GM23338 (cell line): ENCODE measurements around the gene THSD7A. TPM values are rescaled to one million over a fixed set of nuclear protein-coding genes. Genes with fewer than 3 reads are reported as not detected.

ENCODE experiments used
- ATAC-seq: fragments of 200-7000 bp; cut with Tn5 transposase; 3 replicates; pipeline ENCODE4 v1.9.1; 2020
- DNase-seq: peaks from one replicate; pipeline ENCODE4 v3.0.0-alpha.2; 2015; ENCODE audit warnings: low spot score
- H2AFZ ChIP-seq: fragments of 200-600 bp; sonication (generic); 2 replicates; pipeline ENCODE4 v1.8.0; 2016; ENCODE audit warnings: antibody characterized with exemption, mild to moderate bottlenecking, moderate library complexity
- H3F3A ChIP-seq: fragments of 200-600 bp; sonication (generic); replicated peaks from 2 replicates; pipeline ENCODE4 v1.8.0; 2017; ENCODE audit warnings: antibody characterized with exemption, mixed run types, low read depth
- H3K27ac ChIP-seq: fragments of 200-600 bp; sonication (generic); 2 replicates; pipeline ENCODE4 v1.6.1; 2016; ENCODE audit warnings: low read depth
- H3K27me3 ChIP-seq: fragments of 200-600 bp; sonication (generic); 2 replicates; pipeline ENCODE4 v1.8.0; 2016; ENCODE audit warnings: mild to moderate bottlenecking, mixed run types, moderate library complexity; ENCODE audit not compliant: insufficient read depth
- H3K36me3 ChIP-seq: fragments of 200-600 bp; sonication (generic); 2 replicates; pipeline ENCODE4 v1.8.0; 2016; ENCODE audit warnings: mild to moderate bottlenecking; ENCODE audit not compliant: insufficient read depth
- H3K4me1 ChIP-seq: fragments of 200-600 bp; sonication (generic); 2 replicates; pipeline ENCODE4 v1.8.0; 2016; ENCODE audit warnings: mild to moderate bottlenecking, moderate library complexity; ENCODE audit not compliant: insufficient read depth
- H3K4me2 ChIP-seq: fragments of 200-600 bp; sonication (generic); 2 replicates; pipeline ENCODE4 v1.7.1; 2017; ENCODE audit warnings: mixed run types
- H3K4me3 ChIP-seq: fragments of 200-600 bp; sonication (generic); 2 replicates; pipeline ENCODE4 v1.6.1; 2016; ENCODE audit warnings: mixed run types
- H3K79me2 ChIP-seq: fragments of 200-600 bp; sonication (generic); replicated peaks from 2 replicates; pipeline ENCODE4 v1.8.0; 2017; ENCODE audit warnings: mild to moderate bottlenecking; ENCODE audit not compliant: insufficient read depth
- H3K9me2 ChIP-seq: fragments of 200-600 bp; sonication (generic); 2 replicates; pipeline ENCODE4 v1.8.0; 2017; ENCODE audit not compliant: insufficient read depth
- H4K20me1 ChIP-seq: fragments of 200-600 bp; sonication (generic); replicated peaks from 2 replicates; pipeline ENCODE4 v1.8.0; 2017; ENCODE audit warnings: mild to moderate bottlenecking; ENCODE audit not compliant: insufficient read depth
- H3K27ac Mint-ChIP-seq: 2 replicates; pipeline ENCODE4 v1.8.0; 2020; ENCODE audit warnings: inconsistent platforms, mild to moderate bottlenecking, moderate library complexity, mixed read lengths
- H3K27me3 Mint-ChIP-seq: 3 replicates; pipeline ENCODE4 v1.8.0; 2022; ENCODE audit warnings: low read depth, mild to moderate bottlenecking, moderate library complexity, mixed read lengths, inconsistent platforms; ENCODE audit not compliant: insufficient read depth, poor library complexity
- H3K36me3 Mint-ChIP-seq: 3 replicates; pipeline ENCODE4 v1.8.0; 2021; ENCODE audit warnings: low read depth, mild to moderate bottlenecking, inconsistent platforms, moderate library complexity, mixed read lengths
- H3K4me1 Mint-ChIP-seq: 3 replicates; pipeline ENCODE4 v1.8.0; 2020; ENCODE audit warnings: mild to moderate bottlenecking, inconsistent platforms, mixed read lengths
- H3K4me3 Mint-ChIP-seq: 3 replicates; pipeline ENCODE4 v1.8.0; 2021; ENCODE audit warnings: moderate library complexity, mild to moderate bottlenecking, inconsistent platforms, mixed read lengths
- H3K9me3 Mint-ChIP-seq: 3 replicates; pipeline ENCODE4 v1.8.0; 2020; ENCODE audit warnings: moderate library complexity, mild to moderate bottlenecking, inconsistent platforms, mixed read lengths
- EZH2 ChIP-seq: fragments of 200-600 bp; sonication (generic); IDR thresholded peaks from one replicate; pipeline ENCODE4 v1.8.0; 2017; ENCODE audit warnings: antibody characterized with exemption, mild to moderate bottlenecking, low read depth; ENCODE audit not compliant: unreplicated experiment
- EZH2phosphoT487 ChIP-seq: fragments of 200-600 bp; sonication (generic); IDR thresholded peaks from one replicate; pipeline ENCODE4 v1.8.1; 2018; ENCODE audit warnings: antibody characterized with exemption; ENCODE audit not compliant: unreplicated experiment
- NANOG ChIP-seq: IDR thresholded peaks from 2 replicates; pipeline ENCODE4 v1.6.1; 2016; ENCODE audit warnings: antibody characterized with exemption, borderline replicate concordance
- STAT1 ChIP-seq: IDR thresholded peaks from one replicate; pipeline ENCODE4 v1.6.1; 2016; ENCODE audit warnings: antibody characterized with exemption; ENCODE audit not compliant: unreplicated experiment
- ZNF114 ChIP-seq: fragments of 250-450 bp; sonication (Bioruptor Pico); IDR thresholded peaks from 2 replicates; pipeline ENCODE4 v1.5.0; 2020; ENCODE audit warnings: mild to moderate bottlenecking, moderate library complexity
- ZNF331 ChIP-seq: fragments of 250-450 bp; sonication (Bioruptor Pico); IDR thresholded peaks from 2 replicates; pipeline ENCODE4 v1.5.0; 2020; ENCODE audit warnings: low read depth, mild to moderate bottlenecking, moderate library complexity
- polyA plus RNA-seq: library from polyadenylated mRNA; unstranded; fragments of >200 nt; fragmentation: Nextera tagmentation; extraction: Ambion mirVana; gene quantifications from 2 replicates; pipeline ENCODE4 v1.2.1, GENCODE V29; 2016
- total RNA-seq: library from RNA; depleted of rRNA; stranded (reverse); fragments of >200 nt; shearing (Covaris generic); gene quantifications from 2 replicates; pipeline ENCODE4 v1.2.3, GENCODE V29; 2014
- TF ChIP-seq, protein P1 (sequence below): fragments of 250-450 bp; sonication (Bioruptor Pico); IDR thresholded peaks from 2 replicates; pipeline ENCODE4 v1.5.0; 2020; ENCODE audit warnings: mild to moderate bottlenecking, moderate library complexity
- TF ChIP-seq, protein P2 (sequence below): IDR thresholded peaks from one replicate; pipeline ENCODE4 v1.6.1; 2018; ENCODE audit warnings: antibody characterized with exemption; ENCODE audit not compliant: unreplicated experiment
- TF ChIP-seq, protein P3 (sequence below), 2 experiments: fragments of 200-600 bp in 1 of 2; sonication (generic) in 1 of 2; conservative IDR thresholded peaks; 2 replicates each; pipeline versions ENCODE4 v1.5.1 to v1.6.1; 2016 to 2017; ENCODE audit warnings: antibody characterized with exemption in 2 of 2, low read depth in 2 of 2, mild to moderate bottlenecking in 2 of 2, moderate library complexity in 1 of 2
- TF ChIP-seq, protein P4 (sequence below): IDR thresholded peaks from 2 replicates; pipeline ENCODE4 v1.6.1; 2016; ENCODE audit warnings: antibody characterized with exemption

The THSD7A gene
- total and polyA plus RNA-seq, 2 experiments from 2014 or later, result 1.3 to 2.1 TPM

DNA sequence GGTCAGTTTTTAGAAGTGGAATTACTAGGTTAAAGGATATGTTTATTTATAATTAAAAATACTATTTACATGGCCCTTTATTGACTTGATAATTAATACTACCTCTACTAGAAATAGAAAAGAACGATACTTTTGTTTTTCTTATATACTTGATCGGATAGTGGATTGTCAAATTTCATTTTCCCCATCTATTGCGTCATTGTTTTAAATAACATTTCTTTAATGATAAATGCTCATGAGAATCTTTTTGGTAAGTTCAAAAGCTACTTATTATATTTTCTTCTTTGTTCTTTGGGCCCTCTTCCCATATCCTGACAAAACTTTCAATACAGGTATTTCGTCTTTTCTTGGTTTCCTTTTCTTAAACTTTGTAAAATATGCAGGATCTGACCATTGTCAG is 465.9 kb downstream of the THSD7A start:
- ATAC-seq (no peak), DNase-seq (no peak)
- H3K4me1 Mint-ChIP-seq, result peaks cover 20% of the 10 kb centered on the region
- no peak overlapping the region for H3K27ac Mint-ChIP-seq
- Histone ChIP-seq H4K20me1 (no peaks in the 10 kb centered on the region), H3K9me2 (no peaks in the 10 kb centered on the region), H2AFZ (no peak overlapping the region), H3K4me3 (no peak overlapping the region), H3K4me1 (peaks cover 16% of the 10 kb centered on the region), H3K27ac (no peak overlapping the region), H3K36me3 (no peaks in the 10 kb centered on the region), H3K79me2 (no peaks in the 10 kb centered on the region), H3F3A (no peaks in the 10 kb centered on the region), H3K27me3 (no peaks in the 10 kb centered on the region), H3K4me2 (no peak overlapping the region)
- no peak overlapping the region for H3K4me3 Mint-ChIP-seq
- peaks cover 5% of the 10 kb centered on the region for H3K27me3 Mint-ChIP-seq
- H3K36me3 Mint-ChIP-seq, result no peaks in the 10 kb centered on the region; the same call in 2 of the 3 replicates
- H3K9me3 Mint-ChIP-seq, result no peaks in the 10 kb centered on the region
- no peak for TF ChIP-seq EZH2
- no peak for TF ChIP-seq EZH2phosphoT487
- TF ChIP-seq ZNF114 (CRISPR knock-in tag), result no peak
- TF ChIP-seq, protein P1, sequence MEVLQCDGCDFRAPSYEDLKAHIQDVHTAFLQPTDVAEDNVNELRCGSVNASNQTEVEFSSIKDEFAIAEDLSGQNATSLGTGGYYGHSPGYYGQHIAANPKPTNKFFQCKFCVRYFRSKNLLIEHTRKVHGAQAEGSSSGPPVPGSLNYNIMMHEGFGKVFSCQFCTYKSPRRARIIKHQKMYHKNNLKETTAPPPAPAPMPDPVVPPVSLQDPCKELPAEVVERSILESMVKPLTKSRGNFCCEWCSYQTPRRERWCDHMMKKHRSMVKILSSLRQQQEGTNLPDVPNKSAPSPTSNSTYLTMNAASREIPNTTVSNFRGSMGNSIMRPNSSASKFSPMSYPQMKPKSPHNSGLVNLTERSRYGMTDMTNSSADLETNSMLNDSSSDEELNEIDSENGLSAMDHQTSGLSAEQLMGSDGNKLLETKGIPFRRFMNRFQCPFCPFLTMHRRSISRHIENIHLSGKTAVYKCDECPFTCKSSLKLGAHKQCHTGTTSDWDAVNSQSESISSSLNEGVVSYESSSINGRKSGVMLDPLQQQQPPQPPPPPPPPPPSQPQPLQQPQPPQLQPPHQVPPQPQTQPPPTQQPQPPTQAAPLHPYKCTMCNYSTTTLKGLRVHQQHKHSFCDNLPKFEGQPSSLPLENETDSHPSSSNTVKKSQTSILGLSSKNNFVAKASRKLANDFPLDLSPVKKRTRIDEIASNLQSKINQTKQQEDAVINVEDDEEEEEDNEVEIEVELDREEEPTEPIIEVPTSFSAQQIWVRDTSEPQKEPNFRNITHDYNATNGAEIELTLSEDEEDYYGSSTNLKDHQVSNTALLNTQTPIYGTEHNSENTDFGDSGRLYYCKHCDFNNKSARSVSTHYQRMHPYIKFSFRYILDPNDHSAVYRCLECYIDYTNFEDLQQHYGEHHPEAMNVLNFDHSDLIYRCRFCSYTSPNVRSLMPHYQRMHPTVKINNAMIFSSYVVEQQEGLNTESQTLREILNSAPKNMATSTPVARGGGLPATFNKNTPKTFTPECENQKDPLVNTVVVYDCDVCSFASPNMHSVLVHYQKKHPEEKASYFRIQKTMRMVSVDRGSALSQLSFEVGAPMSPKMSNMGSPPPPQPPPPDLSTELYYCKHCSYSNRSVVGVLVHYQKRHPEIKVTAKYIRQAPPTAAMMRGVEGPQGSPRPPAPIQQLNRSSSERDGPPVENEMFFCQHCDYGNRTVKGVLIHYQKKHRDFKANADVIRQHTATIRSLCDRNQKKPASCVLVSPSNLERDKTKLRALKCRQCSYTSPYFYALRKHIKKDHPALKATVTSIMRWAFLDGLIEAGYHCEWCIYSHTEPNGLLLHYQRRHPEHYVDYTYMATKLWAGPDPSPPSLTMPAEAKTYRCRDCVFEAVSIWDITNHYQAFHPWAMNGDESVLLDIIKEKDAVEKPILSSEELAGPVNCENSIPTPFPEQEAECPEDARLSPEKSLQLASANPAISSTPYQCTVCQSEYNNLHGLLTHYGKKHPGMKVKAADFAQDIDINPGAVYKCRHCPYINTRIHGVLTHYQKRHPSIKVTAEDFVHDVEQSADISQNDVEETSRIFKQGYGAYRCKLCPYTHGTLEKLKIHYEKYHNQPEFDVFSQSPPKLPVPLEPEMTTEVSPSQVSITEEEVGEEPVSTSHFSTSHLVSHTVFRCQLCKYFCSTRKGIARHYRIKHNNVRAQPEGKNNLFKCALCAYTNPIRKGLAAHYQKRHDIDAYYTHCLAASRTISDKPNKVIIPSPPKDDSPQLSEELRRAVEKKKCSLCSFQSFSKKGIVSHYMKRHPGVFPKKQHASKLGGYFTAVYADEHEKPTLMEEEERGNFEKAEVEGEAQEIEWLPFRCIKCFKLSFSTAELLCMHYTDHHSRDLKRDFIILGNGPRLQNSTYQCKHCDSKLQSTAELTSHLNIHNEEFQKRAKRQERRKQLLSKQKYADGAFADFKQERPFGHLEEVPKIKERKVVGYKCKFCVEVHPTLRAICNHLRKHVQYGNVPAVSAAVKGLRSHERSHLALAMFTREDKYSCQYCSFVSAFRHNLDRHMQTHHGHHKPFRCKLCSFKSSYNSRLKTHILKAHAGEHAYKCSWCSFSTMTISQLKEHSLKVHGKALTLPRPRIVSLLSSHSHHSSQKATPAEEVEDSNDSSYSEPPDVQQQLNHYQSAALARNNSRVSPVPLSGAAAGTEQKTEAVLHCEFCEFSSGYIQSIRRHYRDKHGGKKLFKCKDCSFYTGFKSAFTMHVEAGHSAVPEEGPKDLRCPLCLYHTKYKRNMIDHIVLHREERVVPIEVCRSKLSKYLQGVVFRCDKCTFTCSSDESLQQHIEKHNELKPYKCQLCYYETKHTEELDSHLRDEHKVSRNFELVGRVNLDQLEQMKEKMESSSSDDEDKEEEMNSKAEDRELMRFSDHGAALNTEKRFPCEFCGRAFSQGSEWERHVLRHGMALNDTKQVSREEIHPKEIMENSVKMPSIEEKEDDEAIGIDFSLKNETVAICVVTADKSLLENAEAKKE (CRISPR knock-in tag), result no peak
- TF ChIP-seq, protein P2, sequence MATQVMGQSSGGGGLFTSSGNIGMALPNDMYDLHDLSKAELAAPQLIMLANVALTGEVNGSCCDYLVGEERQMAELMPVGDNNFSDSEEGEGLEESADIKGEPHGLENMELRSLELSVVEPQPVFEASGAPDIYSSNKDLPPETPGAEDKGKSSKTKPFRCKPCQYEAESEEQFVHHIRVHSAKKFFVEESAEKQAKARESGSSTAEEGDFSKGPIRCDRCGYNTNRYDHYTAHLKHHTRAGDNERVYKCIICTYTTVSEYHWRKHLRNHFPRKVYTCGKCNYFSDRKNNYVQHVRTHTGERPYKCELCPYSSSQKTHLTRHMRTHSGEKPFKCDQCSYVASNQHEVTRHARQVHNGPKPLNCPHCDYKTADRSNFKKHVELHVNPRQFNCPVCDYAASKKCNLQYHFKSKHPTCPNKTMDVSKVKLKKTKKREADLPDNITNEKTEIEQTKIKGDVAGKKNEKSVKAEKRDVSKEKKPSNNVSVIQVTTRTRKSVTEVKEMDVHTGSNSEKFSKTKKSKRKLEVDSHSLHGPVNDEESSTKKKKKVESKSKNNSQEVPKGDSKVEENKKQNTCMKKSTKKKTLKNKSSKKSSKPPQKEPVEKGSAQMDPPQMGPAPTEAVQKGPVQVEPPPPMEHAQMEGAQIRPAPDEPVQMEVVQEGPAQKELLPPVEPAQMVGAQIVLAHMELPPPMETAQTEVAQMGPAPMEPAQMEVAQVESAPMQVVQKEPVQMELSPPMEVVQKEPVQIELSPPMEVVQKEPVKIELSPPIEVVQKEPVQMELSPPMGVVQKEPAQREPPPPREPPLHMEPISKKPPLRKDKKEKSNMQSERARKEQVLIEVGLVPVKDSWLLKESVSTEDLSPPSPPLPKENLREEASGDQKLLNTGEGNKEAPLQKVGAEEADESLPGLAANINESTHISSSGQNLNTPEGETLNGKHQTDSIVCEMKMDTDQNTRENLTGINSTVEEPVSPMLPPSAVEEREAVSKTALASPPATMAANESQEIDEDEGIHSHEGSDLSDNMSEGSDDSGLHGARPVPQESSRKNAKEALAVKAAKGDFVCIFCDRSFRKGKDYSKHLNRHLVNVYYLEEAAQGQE, result no peak
- no peak for TF ChIP-seq STAT1
- TF ChIP-seq NANOG, result no peak
- no peak for TF ChIP-seq ZNF331
- TF ChIP-seq, protein P3, sequence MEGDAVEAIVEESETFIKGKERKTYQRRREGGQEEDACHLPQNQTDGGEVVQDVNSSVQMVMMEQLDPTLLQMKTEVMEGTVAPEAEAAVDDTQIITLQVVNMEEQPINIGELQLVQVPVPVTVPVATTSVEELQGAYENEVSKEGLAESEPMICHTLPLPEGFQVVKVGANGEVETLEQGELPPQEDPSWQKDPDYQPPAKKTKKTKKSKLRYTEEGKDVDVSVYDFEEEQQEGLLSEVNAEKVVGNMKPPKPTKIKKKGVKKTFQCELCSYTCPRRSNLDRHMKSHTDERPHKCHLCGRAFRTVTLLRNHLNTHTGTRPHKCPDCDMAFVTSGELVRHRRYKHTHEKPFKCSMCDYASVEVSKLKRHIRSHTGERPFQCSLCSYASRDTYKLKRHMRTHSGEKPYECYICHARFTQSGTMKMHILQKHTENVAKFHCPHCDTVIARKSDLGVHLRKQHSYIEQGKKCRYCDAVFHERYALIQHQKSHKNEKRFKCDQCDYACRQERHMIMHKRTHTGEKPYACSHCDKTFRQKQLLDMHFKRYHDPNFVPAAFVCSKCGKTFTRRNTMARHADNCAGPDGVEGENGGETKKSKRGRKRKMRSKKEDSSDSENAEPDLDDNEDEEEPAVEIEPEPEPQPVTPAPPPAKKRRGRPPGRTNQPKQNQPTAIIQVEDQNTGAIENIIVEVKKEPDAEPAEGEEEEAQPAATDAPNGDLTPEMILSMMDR (conservative IDR thresholded peaks at IDR 0.05; ENCODE audit: low read depth in 2 of 2), result no peak
- TF ChIP-seq, protein P4, sequence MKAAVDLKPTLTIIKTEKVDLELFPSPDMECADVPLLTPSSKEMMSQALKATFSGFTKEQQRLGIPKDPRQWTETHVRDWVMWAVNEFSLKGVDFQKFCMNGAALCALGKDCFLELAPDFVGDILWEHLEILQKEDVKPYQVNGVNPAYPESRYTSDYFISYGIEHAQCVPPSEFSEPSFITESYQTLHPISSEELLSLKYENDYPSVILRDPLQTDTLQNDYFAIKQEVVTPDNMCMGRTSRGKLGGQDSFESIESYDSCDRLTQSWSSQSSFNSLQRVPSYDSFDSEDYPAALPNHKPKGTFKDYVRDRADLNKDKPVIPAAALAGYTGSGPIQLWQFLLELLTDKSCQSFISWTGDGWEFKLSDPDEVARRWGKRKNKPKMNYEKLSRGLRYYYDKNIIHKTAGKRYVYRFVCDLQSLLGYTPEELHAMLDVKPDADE, result no peak
